Stimulated activated CD4-positive, alpha-beta T cell treated with anti-CD3 and anti-CD28 coated beads, TNF-alpha, amount 100 ng/mL, for 4 hours (primary cell): Measurements from ENCODE around the gene MPP1.

Experiments used
- DNase-seq, 3 experiments: peaks; one replicate each; pipeline ENCODE4 v3.0.0-alpha.2; 2020; ENCODE audit warnings: low read depth in 3 of 3

The MPP1 gene

DNA sequence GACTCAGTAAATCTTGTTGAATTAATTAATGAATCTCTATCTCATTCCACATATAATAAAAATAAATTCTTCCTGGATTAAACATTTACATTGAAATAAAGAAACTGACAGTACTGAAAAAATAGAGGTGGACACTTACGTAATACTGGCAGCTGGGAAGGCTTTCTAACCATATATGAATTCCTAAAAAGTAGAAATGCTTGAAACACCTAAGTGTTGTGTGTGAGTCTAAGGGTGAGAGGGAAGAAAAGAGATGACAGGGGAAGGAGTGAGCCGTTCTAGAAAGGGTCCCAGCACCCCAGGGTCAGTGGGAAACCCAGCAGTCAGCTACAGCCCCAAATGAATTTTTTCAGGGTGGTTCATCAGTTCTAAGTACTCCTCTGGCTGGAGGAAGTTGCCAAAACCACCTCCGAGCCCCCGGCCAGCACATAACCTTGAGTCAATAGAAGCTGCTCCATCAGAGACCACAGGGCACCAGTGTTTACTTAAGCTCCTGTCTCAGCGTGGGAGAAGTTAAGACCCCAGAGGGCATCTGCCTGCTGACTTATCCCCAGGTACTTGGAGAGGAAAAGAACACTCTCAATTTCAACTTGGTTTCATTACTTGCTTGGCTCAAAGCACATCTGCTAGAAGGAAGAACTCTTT, 72.7 kb downstream of the MPP1 start:
- DNase-seq, result no peak

DNA sequence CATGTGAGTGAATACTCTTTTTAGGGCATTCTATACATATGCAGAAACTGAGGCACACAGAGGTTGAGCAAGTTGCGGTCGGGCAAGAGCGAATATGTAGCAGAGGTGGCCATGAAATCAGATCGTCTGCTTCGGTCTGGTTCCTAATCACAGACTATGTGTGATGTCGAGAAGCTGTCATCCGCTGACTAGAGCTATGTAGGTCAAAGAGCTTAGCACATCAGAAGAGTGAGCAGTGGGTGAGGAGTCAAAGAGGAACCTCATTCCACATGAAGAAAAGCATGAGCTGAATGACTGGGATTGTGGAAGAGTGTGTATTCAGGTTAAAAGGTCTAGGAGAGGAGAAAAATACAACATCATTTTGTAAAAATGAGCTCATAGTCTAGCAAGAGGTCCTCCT, 73.4 kb downstream of the MPP1 start:
- DNase-seq, result no peak

DNA sequence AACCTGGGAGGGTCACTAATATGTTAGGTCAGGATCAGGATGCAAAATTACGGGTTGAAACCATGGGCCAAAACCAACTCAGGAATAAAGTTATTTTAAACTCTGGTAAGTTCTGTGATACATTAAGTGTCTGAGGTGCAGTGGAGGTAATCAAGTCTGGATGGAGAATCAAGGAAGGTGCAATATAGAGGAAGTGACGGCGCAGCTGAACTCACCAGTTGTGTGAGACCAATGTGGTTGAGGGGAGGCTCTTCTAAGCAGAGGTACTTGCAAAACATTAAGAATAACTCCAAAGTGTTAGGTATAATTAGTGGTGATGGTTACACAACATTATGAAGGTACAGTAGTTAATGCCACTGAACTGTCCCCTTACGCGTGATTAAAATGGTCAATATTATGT, 74.1 kb downstream of the MPP1 start:
- no peak for DNase-seq

DNA sequence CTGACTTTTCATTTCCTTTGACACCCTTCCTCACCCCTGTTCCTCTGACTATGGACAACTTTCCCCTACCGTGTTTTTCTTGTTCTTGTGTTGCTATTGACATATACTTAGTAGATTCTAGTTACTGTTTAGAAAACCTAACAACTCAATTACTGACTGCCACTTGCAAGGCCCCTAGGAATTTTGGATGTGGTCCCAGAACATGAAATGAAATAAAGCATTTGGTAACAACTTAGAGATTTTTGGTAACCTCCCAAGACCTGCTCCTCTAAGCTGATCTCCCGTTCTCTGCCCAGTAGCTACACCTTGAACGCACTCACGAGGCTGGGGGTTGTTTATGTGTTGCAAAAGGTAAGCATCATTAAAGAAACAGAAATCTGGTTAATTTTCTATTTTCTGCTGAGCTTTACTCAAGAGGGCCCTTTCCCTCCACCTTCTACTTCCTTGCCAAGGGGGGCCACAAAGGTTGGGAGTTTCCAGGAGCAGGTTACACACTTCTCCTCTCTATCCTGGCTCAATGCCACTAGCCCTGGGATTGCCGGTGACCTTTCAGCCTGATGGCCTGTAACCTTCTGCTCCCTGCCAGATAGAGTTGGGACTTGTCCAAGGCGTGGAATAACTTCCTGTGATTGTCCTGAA, 74.9 kb downstream of the MPP1 start:
- no peak for DNase-seq

DNA sequence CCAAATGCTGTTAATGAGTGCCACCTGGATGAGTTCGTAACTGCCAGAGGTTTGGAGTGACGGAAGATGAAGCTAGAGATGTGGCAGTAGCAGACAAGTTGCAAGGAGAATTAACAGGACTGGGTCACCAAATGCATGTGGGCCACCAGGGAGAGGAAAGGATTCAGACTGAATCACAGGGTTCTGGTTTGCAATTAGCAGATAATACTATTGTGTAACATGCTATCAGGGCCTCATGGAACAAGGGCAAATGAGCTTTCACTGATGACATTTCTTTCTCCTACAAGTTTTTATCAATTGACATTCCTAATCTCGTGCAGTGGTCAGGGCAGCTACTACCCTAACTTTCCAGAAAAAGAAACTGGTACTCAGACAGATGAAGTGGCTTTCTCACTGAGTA, 75.8 kb downstream of the MPP1 start:
- DNase-seq, result no peak
